ENCODE measurements around the gene PET100. TPM values are rescaled to one million over a fixed set of nuclear protein-coding genes. Genes with fewer than 3 reads are reported as not detected.

PET100 gene
- total RNA-seq, 3 donors from 2014 or later = 23.7 to 40.4 (median 33.1) TPM

- H3K4me3 ChIP-seq = no peak overlapping the region
- H3K27me3 ChIP-seq = no peaks in the 10 kb centered on the region
- no peaks in the 10 kb centered on the region for H3K9me3 ChIP-seq
- no peak for DNase-seq (ENCODE audit: low spot score in 2 of 2)
- H3K27ac ChIP-seq = no peak overlapping the region
- peaks cover 8% of the 10 kb centered on the region for H3K36me3 ChIP-seq
- TF ChIP-seq POLR2A (IDR thresholded peaks at IDR 0.05) (no peak), POLR2AphosphoS5 (IDR thresholded peaks at IDR 0.05) (no peak)
- TF ChIP-seq, protein P1, sequence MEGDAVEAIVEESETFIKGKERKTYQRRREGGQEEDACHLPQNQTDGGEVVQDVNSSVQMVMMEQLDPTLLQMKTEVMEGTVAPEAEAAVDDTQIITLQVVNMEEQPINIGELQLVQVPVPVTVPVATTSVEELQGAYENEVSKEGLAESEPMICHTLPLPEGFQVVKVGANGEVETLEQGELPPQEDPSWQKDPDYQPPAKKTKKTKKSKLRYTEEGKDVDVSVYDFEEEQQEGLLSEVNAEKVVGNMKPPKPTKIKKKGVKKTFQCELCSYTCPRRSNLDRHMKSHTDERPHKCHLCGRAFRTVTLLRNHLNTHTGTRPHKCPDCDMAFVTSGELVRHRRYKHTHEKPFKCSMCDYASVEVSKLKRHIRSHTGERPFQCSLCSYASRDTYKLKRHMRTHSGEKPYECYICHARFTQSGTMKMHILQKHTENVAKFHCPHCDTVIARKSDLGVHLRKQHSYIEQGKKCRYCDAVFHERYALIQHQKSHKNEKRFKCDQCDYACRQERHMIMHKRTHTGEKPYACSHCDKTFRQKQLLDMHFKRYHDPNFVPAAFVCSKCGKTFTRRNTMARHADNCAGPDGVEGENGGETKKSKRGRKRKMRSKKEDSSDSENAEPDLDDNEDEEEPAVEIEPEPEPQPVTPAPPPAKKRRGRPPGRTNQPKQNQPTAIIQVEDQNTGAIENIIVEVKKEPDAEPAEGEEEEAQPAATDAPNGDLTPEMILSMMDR (IDR thresholded peaks at IDR 0.05) = no peak
- intact Hi-C loops (cut with DNase I; ENCODE audit: low total_unique reads) = no loop called here
- H3K4me1 ChIP-seq = peaks cover 0 to 22% of the 10 kb centered on the region in 2 donors
Measured at GRCh38 chr19:7623725-7624603, 5.6 kb upstream of the PET100 start.

GRCh38 chr19:7624810-7625209 lies 4.8 kb upstream of the PET100 start:
- intact Hi-C loops (cut with DNase I; ENCODE audit: low total_unique reads) = no loop called here
- Histone ChIP-seq H3K27me3 (no peaks in the 10 kb centered on the region), H3K27ac (no peak overlapping the region), H3K4me3 (no peak overlapping the region), H3K4me1 (peaks cover 0 to 19% of the 10 kb centered on the region in 2 donors), H3K36me3 (peaks cover 8% of the 10 kb centered on the region), H3K9me3 (no peaks in the 10 kb centered on the region)
- DNase-seq (ENCODE audit: low spot score in 2 of 2) = no peak
- TF ChIP-seq POLR2A (IDR thresholded peaks at IDR 0.05) (no peak), POLR2AphosphoS5 (IDR thresholded peaks at IDR 0.05) (no peak)
- TF ChIP-seq, protein P1 (IDR thresholded peaks at IDR 0.05) = no peak

GRCh38 chr19:7625763-7626372 lies 3.7 kb upstream of the PET100 start:
- Histone ChIP-seq H3K27me3 (no peaks in the 10 kb centered on the region), H3K9me3 (no peaks in the 10 kb centered on the region), H3K4me3 (no peak overlapping the region), H3K27ac (no peak overlapping the region), H3K4me1 (peaks cover 5 to 19% of the 10 kb centered on the region in 2 donors), H3K36me3 (peaks cover 8% of the 10 kb centered on the region)
- TF ChIP-seq, protein P1 (IDR thresholded peaks at IDR 0.05) = no peak
- no peak for TF ChIP-seq POLR2AphosphoS5 (IDR thresholded peaks at IDR 0.05)
- DNase-seq (ENCODE audit: low spot score in 2 of 2) = no peak
- intact Hi-C loops (cut with DNase I; ENCODE audit: low total_unique reads) = no loop called here

- Histone ChIP-seq H3K36me3 (peaks cover 7% of the 10 kb centered on the region), H3K4me3 (no peak overlapping the region), H3K9me3 (no peaks in the 10 kb centered on the region), H3K4me1 (peaks cover 5 to 19% of the 10 kb centered on the region in 2 donors), H3K27me3 (no peaks in the 10 kb centered on the region), H3K27ac (no peak overlapping the region)
- no peak for DNase-seq (ENCODE audit: low spot score in 2 of 2)
- TF ChIP-seq, protein P1 (IDR thresholded peaks at IDR 0.05) = no peak
- TF ChIP-seq POLR2A (IDR thresholded peaks at IDR 0.05) (no peak), POLR2AphosphoS5 (IDR thresholded peaks at IDR 0.05) (no peak)
- intact Hi-C loops (cut with DNase I; ENCODE audit: low total_unique reads) = no loop called here
Measured at GRCh38 chr19:7627166-7627565, 2.4 kb upstream of the PET100 start.

Data from breast epithelium (tissue), 4 donors.